Astrocyte of the hippocampus (primary cell): ENCODE measurements around the gene PSG7.
A peak's percentile ranks its signal among the peaks of the same experiment; 100 is the strongest.
"Not testable (repeated sequence)": the region's sequence is repeated elsewhere in the genome, so short reads cannot be mapped to it uniquely, and the experiment has no call there.

Experiments
- DNase-seq: peaks from one replicate; pipeline ENCODE4 v3.0.0; 2011; ENCODE audit warnings: low read depth, low spot score

Gene PSG7

DNA sequence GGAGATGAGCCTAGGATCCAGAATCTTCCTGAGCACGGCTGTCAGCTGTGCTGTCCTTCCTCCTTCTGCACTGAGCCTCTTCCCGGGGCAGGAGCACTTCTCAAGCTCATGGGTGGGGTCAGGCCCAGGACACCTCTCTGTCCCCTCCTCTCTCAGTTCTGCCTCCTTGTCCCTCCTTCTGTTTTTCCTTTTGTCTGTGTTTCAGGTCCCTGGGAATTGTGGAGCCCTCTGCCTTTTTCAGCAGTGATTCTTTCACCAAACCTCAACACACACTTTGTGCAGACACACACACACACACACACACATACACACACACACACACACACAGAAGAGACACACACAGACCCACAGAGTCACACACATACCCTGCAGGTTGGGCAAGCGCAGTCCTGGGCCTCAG is at the start of gene PSG7:
TSS of gene PSG7 (minus strand) at position 101 of the 400 bp plus-strand sequence. CDS start 131 bp downstream, outside the sequence.
- not testable (repeated sequence) for DNase-seq

DNA sequence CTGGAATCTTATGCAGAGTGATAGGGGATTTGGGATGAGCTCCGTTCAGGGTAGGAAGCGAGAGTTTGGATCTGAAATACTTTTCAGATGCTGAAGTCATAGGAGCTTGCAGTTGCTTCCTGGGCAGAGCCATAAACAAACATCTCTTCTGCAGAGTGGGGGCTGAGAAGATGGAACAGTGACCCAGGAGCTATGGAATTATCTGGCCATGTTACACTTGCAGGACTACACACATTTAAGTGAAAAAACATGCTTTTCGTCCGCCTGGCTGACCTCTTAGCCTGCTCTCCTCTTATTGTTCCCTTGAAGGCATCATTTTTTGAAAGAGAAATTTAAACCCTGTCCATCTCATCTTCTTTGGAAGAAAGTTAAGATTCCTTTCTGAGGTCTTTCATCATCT is 48.6 kb upstream of the PSG7 start:
- no peak for DNase-seq

GRCh38 chr19:42982111-42982510 is 45.1 kb upstream of the PSG7 start:
- not testable (repeated sequence) for DNase-seq

DNA sequence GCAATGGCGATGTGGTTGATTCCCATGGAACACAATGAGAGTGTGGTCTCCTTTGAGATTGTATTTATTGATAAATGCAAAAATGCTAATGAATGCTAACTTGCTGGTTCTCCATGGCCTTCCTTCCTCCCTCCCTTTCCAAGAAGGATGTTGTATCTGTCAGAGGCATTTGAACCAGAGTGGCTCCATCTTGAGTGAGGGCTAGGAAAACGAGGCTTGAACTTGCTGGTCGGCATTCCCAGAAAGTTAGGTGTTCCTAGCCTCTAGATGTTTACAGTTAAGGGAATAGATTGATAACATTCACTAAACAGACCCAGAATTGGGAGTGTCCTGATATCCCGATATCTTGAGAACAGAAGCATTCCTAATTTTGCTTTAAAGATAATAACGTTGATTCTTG is 34.4 kb upstream of the PSG7 start:
- DNase-seq = not testable (repeated sequence)

GRCh38 chr19:42965176-42965575 is 28.2 kb upstream of the PSG7 start:
- peak; percentile 54 for DNase-seq

DNA sequence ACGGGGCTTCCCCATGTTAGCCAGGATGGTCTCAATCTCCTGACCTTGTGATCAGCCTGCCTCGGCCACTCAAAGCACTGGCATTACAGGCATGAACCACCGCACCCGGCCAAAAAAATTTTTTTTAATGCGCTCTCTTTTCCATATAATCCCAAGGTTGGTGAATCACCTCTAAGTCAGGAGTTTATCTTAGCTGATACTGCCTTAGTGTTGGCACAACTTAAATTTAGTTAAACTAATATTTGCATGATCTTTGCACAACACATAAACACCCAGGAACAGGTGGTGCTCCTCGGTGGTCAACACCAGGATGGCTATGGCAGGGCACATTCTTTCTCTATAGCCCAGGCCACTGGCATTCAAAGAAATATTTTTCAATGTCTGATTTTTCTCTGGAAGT is 24.1 kb upstream of the PSG7 start:
- DNase-seq = no peak

DNA sequence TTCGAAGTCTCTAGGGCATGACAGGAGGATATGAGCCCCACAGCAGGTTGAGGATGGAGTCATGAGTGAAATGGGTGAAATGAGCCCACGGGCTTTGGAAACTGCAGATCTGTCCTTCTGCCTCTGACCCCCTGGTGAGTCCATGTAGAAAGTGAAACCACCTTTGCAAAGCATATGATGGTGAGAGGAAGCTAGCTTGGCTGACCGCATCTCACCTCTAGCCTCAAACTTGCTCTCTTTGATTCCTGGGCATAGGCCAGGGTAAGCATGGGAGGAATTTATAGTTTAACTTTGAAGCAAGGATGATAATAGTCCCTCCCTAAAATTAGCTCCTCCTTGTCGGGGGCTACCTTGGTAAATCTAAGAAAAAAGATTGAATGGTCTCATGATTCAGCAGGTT is 15.1 kb upstream of the PSG7 start:
- not testable (repeated sequence) for DNase-seq

DNA sequence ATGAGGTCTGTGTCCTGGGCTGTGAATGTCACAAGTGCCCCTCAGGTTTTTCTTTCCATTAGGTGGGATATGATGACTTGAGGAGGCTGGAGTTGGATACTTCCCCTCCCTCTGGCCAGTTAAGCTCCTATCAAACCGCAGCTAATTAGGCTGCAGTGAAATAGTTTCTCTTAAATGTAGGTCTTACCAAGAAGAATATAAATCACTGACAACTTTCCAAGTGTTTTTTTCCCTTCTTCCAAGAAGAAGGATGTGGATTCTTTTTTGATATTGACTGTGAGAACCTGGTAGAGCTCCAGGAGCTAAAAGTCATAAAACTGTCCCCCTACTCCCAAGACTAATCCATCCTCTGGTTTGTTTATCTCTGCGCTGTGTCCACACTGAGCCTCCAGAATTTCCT is 14.5 kb upstream of the PSG7 start:
- DNase-seq = not testable (repeated sequence)

DNA sequence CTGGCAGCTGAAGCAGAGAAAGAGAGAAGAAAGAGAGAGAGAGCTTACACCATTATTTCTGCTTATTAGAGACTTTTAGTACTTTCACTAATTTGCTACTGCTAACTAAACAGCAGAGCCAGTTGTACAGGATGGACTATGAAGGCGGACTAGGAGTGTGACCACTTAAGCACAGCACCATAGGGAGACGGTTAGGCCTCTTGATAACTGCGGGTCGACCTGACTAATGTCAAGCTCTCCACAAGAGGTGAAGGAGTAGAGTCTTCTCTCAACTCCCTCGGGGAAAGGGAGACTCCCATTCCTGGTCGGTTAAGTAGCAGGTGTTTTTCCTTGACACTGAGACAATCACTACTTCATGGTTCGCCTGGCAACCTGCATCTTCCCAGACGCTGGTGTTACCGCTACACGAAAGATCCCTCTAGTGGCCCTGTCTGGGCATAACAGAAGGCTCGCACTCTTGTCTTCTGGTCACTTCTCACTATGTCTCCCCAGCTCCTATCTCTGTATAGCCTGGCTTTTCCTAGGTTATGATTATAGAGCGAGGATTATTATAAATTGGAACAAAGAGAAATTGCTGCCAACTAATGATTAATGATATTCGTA is 5.3 kb upstream of the PSG7 start:
- peak; percentile 7 for DNase-seq

DNA sequence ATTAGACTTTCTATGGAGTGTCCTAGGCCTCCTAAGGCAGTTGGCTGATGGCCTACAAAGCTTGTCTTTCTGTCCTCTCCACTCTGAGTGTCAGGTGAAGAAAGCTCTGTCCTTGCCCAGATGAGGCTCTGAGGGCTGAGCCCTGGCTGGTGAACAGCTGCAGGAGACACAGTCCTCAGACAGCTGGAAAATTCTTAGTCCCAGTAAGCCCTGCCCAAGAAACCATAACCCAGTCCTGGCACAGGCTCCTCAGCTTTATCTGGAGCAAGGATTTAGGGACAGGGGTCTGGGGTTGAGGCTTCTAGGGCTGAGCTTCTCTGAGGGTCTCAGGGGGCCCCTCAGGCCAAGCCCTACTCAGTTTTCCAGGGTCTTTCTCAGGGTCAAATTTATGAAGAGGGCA is 2.3 kb downstream of the PSG7 start:
- DNase-seq = not testable (repeated sequence)

DNA sequence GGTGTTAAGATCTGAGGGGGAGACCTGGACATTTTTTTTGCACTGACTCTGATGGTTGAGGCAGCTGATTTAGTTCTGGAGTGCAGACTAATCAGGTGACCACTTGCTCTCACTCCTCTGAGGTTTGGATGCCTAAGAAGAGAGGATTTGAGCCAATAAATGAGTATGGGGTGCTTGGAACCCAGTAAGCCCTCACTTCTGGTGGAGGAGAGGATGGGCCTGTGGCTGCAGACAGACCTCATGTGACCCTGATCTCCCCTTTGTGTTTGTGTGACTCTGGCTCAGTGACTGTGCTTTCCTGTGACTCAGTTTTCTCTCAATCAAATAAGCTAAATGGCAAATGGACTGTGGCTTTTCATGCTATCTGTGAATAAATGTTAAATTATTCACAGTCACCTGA is 2.8 kb downstream of the PSG7 start:
- DNase-seq = peak; percentile 20

DNA sequence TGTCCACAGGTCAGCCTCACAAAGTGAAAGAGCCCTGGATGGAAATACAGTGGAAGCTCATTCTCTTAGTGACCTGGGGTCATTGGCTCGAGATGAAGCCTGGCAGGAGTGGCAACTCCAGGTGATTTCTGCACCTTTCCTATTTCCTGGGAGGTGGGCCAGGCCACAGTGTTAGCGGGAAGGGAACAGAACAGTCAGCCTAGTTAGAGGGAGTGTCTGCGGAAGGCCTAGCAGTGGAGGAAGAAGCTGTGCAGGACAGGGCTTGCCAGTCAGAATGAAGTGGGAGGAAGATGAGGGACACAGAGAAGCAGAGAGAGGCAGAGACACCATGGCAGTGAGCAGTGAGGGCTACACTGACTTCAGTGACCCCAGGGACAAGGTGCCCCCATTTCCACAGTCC is 3.6 kb downstream of the PSG7 start:
- DNase-seq = not testable (repeated sequence)

DNA sequence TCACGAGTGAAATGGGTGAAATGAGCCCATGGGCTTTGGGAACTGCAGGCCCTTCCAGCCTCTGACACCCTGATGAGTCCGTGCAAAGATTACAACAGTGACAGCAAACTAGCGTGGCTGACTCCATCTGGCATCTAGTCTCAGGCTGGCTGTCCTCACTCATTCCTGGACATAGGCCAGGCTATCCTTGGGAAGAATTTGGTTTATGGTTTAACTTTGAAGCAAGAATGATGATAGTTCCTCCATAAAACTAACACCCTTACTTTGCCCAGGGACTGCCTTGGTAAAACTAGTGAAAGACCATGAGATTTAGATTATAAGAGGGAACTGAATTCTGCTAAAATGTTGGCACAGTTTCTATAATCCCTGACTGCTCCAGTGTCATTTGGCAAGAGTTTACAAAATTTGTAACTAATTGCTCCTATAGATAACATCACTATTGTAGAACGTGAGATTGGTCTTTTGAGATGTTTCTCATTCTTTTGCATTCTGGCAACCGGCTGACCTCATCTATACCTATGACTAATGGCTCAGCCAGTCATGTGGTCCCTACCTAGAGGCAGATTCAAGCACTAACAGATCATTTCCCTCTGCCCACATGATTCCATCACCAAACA is 4.4 kb downstream of the PSG7 start:
- DNase-seq = peak; percentile 81

DNA sequence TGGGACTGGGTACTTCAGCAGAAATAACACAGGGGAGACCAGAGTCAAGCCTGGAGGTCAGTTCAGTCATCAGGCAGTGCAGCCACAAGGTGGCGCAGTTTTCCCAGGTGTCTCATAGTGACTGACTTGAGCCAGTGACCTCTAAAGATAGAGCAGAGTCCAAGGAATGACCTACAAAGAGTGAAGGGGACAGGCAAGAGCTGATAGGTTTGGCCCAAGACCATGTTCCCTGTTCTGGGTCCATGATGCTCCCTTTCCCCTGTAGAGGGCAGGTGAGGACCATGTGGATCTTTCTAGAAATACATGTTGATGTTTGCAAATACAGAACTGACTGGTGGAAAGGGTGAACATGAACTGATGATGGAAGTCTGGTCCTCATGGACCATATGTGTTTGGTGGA is 6.8 kb downstream of the PSG7 start:
- peak; percentile 49 for DNase-seq

- DNase-seq = no peak
Observed at GRCh38 chr19:42928896-42929295, 8.1 kb downstream of the PSG7 start.

- no peak for DNase-seq
Observed at GRCh38 chr19:42926781-42927180, 10.2 kb downstream of the PSG7 start.

- peak; percentile 62 for DNase-seq
Observed at GRCh38 chr19:42923106-42923505, 13.9 kb downstream of the PSG7 start.

DNA sequence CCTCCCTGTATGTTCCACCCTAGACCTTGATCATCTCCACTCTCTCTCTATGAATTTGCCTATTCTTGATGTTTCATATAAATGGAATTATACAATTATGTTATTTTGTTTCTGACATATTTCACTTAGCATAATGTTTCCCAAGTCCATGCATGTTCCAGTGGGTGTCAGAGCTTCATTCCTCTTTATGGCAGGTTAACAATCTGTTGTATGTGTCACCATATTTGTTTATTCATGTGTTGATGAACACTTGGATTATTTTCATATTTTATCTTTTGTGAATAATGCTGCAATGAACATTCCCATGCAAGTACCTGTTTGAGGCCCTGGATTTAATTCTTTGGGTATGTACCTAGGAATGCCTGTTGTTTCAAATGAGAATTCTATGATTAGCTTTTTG is 16.0 kb downstream of the PSG7 start:
- not testable (repeated sequence) for DNase-seq

DNA sequence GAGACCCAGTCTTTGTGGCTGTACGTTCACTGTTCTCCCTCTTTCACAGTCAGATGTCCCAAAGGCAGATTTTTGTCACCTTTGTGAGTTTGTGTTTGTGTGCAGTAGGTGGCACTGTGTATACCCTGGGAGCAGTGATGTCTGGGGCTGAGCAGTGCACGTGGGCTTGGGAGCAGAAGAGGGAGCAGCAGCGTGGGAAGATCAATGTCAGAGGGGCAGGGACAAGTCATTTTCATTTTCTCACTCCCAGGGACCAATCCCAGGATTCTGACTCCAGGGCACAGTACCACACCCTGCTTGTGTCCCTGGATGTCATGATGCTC is 17.3 kb downstream of the PSG7 start:
- DNase-seq = no peak

GRCh38 chr19:42919070-42919756 is 17.8 kb downstream of the PSG7 start:
- DNase-seq = not testable (repeated sequence)

DNA sequence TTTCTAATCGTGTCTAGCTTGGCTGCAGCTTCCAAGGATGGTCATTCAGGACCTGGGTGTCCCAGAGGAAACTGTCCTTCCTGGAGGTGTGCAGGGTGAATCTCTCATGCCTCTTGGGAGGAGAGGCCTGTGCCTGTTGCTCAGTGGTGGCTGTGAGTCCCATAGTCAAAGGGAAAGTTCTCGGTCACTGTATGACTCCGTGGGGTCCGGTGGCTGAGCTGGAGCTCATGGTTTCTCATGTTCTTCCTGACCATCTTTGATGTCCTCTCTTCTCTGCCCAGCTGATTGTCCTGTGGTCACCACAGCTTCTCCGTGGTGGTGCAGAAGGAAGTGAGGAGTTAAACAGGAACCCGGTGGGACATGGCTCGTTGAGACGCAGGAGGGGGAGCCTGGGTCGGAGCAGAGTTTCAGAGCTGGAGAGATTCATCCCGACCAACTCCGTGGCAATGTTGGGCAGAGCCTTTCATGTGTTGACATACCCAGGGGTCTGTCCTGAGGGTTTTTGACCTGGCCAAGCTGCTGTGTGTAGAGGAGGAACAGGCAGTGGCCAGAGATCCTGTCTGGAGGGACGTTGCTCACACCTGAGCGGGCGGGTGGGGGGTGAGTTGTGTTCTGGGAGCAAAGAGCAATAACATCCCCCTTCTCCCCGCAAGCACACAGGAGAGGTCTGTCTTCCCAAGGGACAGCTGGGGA is 18.5 kb downstream of the PSG7 start:
- not testable (repeated sequence) for DNase-seq

DNA sequence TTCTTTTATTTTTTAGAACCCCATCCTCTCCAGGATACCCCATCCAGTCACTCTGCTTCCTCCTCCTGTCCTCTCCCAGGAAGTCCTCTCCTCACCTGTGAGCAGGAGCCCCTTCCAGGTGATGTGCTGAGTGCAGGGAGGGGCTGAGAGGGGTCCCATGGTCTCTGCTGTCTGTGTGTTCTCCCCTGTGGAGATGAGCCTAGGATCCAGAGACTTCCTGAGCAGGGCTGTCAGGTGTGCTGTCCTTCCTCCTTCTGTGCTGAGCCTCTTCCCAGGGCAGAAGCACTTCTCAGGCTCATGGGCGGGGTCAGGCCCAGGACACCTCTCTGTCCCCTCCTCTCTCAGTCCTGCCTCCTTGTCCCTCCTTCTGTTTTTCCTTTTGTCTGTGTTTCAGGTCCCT is 19.4 kb downstream of the PSG7 start, which contains the start of gene PSG6:
TSS of gene PSG6 (minus strand) at position 261 of the 400 bp plus-strand sequence. CDS start at position 159, 102 bp downstream.
- not testable (repeated sequence) for DNase-seq
